Panc1 (cell line): ENCODE data around the gene NACC1. TPM values are rescaled to one million over a fixed set of nuclear protein-coding genes. Genes with fewer than 3 reads are reported as not detected.

Experiments used
- ATAC-seq: fragments of 200-7000 bp; cut with Tn5 transposase; 2 replicates; pipeline ENCODE4 v1.9.1; 2020; ENCODE audit warnings: mild to moderate bottlenecking, moderate library complexity
- BruUV-seq: library from RNA; stranded (reverse); fragments of 400-500 nt; replicated peaks from 2 replicates; lab custom pipeline; 2021; lab: Mats Ljungman, UMichigan
- CTCF ChIA-PET: fragments of 300-600 bp; sonication (Branson Sonifier 250); formaldehyde crosslinking; loops from one replicate; lab custom pipeline; 2022; ENCODE audit warnings: antibody characterized with exemption; lab: Charles Lee
- POLR2A ChIA-PET: fragments of 300-600 bp; sonication (Branson Sonifier 250); formaldehyde crosslinking; loops from one replicate; lab custom pipeline; 2022; ENCODE audit warnings: antibody characterized with exemption; lab: Charles Lee
- DNase-seq: peaks from one replicate; pipeline ENCODE4 v3.0.0-alpha.2; 2010; ENCODE audit warnings: low read depth, low spot score
- H3K27ac ChIP-seq: 2 replicates; pipeline ENCODE4 v1.5.1; 2011; ENCODE audit warnings: mild to moderate bottlenecking, low read length, inconsistent platforms
- H3K27me3 ChIP-seq: fragments of 200-500 bp; sonication (Bioruptor generic); 2 replicates; pipeline ENCODE4 v1.6.0; 2014; ENCODE audit warnings: low read length, inconsistent platforms; ENCODE audit not compliant: control insufficient read depth, insufficient read depth
- H3K36me3 ChIP-seq: fragments of 200-500 bp; sonication (Bioruptor generic); 2 replicates; pipeline ENCODE4 v1.5.1; 2014; ENCODE audit warnings: inconsistent platforms, mild to moderate bottlenecking, low read length, moderate library complexity; ENCODE audit not compliant: control insufficient read depth, insufficient read depth
- H3K4me1 ChIP-seq: 2 replicates; pipeline ENCODE4 v1.5.1; 2011; ENCODE audit warnings: inconsistent platforms, mild to moderate bottlenecking, low read length, moderate library complexity; ENCODE audit not compliant: control insufficient read depth, insufficient read depth
- H3K4me3 ChIP-seq, 2 experiments: 2 replicates each; pipeline ENCODE4 v1.5.1; 2011 to 2012; ENCODE audit warnings: low read depth in 2 of 2, low read length in 2 of 2, mild to moderate bottlenecking in 2 of 2, inconsistent platforms in 1 of 2, moderate library complexity in 1 of 2
- H3K9me3 ChIP-seq: fragments of 200-500 bp; sonication (Bioruptor generic); 2 replicates; pipeline ENCODE4 v1.5.1; 2014; ENCODE audit warnings: low read depth, mild to moderate bottlenecking, inconsistent platforms, low read length, moderate library complexity; ENCODE audit not compliant: control insufficient read depth, insufficient read depth
- CTCF ChIP-seq: fragments of 450-650 bp; IDR thresholded peaks from 2 replicates; pipeline ENCODE4 v1.5.1; 2017; ENCODE audit warnings: mild to moderate bottlenecking
- POLR2AphosphoS5 ChIP-seq: IDR thresholded peaks from 2 replicates; pipeline ENCODE4 v1.6.1; 2012; ENCODE audit warnings: mild to moderate bottlenecking, low read depth, low read length, moderate library complexity
- REST ChIP-seq, 2 experiments: IDR thresholded peaks; 2 replicates each; pipeline ENCODE4 v1.6.1; 2011 to 2012; ENCODE audit warnings: low read depth in 2 of 2, control low read depth in 1 of 2, low read length in 1 of 2, mild to moderate bottlenecking in 1 of 2, moderate library complexity in 1 of 2; ENCODE audit not compliant: insufficient read depth in 1 of 2
- SIN3A ChIP-seq: IDR thresholded peaks from 2 replicates; pipeline ENCODE4 v1.6.1; 2012; ENCODE audit warnings: low read depth, mild to moderate bottlenecking, low read length, moderate library complexity, borderline replicate concordance; ENCODE audit not compliant: insufficient read depth
- TCF7L2 ChIP-seq: IDR thresholded peaks from 2 replicates; pipeline ENCODE4 v1.6.1; 2011; ENCODE audit warnings: mild to moderate bottlenecking, low read depth, low read length, inconsistent platforms
- in situ Hi-C: cut with HindIII; loops from 2 replicates; pipeline ENCODE4 v1.10.0; 2016; ENCODE audit warnings: low sequenced_read_pairs, low pct_unique_long_range_greater_than_20kb
- intact Hi-C: fragments of 100-400 bp; cut with micrococcal nuclease; formaldehyde crosslinking; loops from one replicate; pipeline ENCODE4 v1.10.0; 2022; ENCODE audit not compliant: unreplicated experiment
- total RNA-seq: library from RNA; stranded (reverse); gene quantifications from one replicate; pipeline ENCODE4 v1.2.1, GENCODE V29; 2021; ENCODE audit not compliant: unreplicated experiment

Gene NACC1
- total RNA-seq, 1 experiment from 2014 or later = 129 TPM

- no peak; the same call in 1 of the 2 replicates for TF ChIP-seq CTCF
Measured at GRCh38 chr19:13082192-13083007, 35.7 kb upstream of the NACC1 start (continued).

- Histone ChIP-seq H3K36me3 (no peaks in the 10 kb centered on the region), H3K27ac (no peak overlapping the region), H3K27me3 (no peaks in the 10 kb centered on the region), H3K9me3 (no peaks in the 10 kb centered on the region), H3K4me1 (peaks cover 7% of the 10 kb centered on the region; the same call in 1 of the 2 replicates), H3K4me3 (no peak overlapping the region)
- ATAC-seq (no peak), DNase-seq (no peak)
- intact Hi-C loops (no loop called here), in situ Hi-C loops (no loop called here)
- TF ChIP-seq REST (IDR thresholded peaks at IDR 0.05; ENCODE audit: insufficient read depth in 1 of 2, low read depth in 2 of 2, low read length in 1 of 2) = no peak
- no peak for TF ChIP-seq SIN3A
- no peak for TF ChIP-seq POLR2AphosphoS5
- TF ChIP-seq CTCF = no peak
- no peak for TF ChIP-seq TCF7L2
- no TSS peak for BruUV-seq
- ChIA-PET CTCF (no interaction called here), POLR2A (no interaction called here)
Measured at GRCh38 chr19:13083008-13083404, 35.1 kb upstream of the NACC1 start.

- intact Hi-C loops = no loop called here
- TF ChIP-seq POLR2AphosphoS5 = no peak
- TF ChIP-seq CTCF = no peak
- TF ChIP-seq SIN3A = no peak
- no peak for TF ChIP-seq REST (IDR thresholded peaks at IDR 0.05; ENCODE audit: insufficient read depth in 1 of 2, low read depth in 2 of 2, low read length in 1 of 2)
- TF ChIP-seq TCF7L2 = no peak
- Histone ChIP-seq H3K4me1 (peaks cover 7% of the 10 kb centered on the region; the same call in 1 of the 2 replicates), H3K9me3 (no peaks in the 10 kb centered on the region), H3K4me3 (no peak overlapping the region), H3K27ac (no peak overlapping the region), H3K36me3 (no peaks in the 10 kb centered on the region), H3K27me3 (no peaks in the 10 kb centered on the region)
- no TSS peak for BruUV-seq
- no peak for DNase-seq
- no peak for ATAC-seq
- CTCF ChIA-PET = no interaction called here
- POLR2A ChIA-PET = no interaction called here
- in situ Hi-C loops = no loop called here
Measured at GRCh38 chr19:13083627-13084026, 34.4 kb upstream of the NACC1 start.
